Astrocyte of the cerebellum (primary cell): ENCODE measurements around the gene NXN.
"Not testable (repeated sequence)": the region's sequence is repeated elsewhere in the genome, so short reads cannot be mapped to it uniquely, and the experiment has no call there.

ENCODE experiments used
- DNase-seq: peaks from one replicate; pipeline ENCODE4 v3.0.0-alpha.2; 2011; ENCODE audit warnings: low read depth
- H3K4me3 ChIP-seq: 2 replicates; pipeline ENCODE4 v1.5.1; 2011; ENCODE audit warnings: mild to moderate bottlenecking, low read depth, low read length, moderate library complexity
- in situ Hi-C: cut with HindIII; loops from 2 replicates; pipeline ENCODE4 v1.10.0; 2017; ENCODE audit warnings: low sequenced_read_pairs
- TF ChIP-seq, protein P1 (sequence below): IDR thresholded peaks from 2 replicates; pipeline ENCODE4 v1.5.1; 2012; ENCODE audit warnings: low read length, low read depth, moderate library complexity, mild to moderate bottlenecking; ENCODE audit errors: missing control alignments

The NXN gene

GRCh38 chr17:867896-868489, 111.6 kb downstream of the NXN start:
- no peak for DNase-seq
- in situ Hi-C loops = no loop called here
- TF ChIP-seq, protein P1, sequence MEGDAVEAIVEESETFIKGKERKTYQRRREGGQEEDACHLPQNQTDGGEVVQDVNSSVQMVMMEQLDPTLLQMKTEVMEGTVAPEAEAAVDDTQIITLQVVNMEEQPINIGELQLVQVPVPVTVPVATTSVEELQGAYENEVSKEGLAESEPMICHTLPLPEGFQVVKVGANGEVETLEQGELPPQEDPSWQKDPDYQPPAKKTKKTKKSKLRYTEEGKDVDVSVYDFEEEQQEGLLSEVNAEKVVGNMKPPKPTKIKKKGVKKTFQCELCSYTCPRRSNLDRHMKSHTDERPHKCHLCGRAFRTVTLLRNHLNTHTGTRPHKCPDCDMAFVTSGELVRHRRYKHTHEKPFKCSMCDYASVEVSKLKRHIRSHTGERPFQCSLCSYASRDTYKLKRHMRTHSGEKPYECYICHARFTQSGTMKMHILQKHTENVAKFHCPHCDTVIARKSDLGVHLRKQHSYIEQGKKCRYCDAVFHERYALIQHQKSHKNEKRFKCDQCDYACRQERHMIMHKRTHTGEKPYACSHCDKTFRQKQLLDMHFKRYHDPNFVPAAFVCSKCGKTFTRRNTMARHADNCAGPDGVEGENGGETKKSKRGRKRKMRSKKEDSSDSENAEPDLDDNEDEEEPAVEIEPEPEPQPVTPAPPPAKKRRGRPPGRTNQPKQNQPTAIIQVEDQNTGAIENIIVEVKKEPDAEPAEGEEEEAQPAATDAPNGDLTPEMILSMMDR = no peak
- H3K4me3 ChIP-seq = no peak overlapping the region

DNA sequence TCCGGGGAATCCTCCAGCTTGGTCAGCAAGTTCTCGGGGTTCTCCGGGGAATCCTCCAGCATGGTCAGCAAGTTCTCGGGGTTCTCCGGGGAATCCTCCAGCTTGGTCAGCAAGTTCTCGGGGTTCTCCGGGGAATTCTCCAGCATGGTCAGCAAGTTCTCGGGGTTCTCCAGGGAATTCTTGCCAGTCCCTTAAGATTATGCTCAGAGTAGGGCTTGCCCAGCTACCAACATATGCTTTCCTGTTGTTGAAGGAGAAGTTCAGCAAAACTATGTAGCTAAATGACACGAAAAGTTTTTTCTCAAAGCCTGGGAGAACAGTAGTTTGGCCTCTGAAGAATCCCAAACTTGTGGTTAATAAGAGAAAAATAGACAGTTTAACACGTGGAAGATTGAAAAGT, 112.3 kb downstream of the NXN start:
- H3K4me3 ChIP-seq, in situ Hi-C loops, DNase-seq: not testable (repeated sequence)

GRCh38 chr17:866568-867103, 112.9 kb downstream of the NXN start:
- TF ChIP-seq, protein P1 = no peak
- no peak overlapping the region for H3K4me3 ChIP-seq
- in situ Hi-C loops = no loop called here
- DNase-seq = no peak

DNA sequence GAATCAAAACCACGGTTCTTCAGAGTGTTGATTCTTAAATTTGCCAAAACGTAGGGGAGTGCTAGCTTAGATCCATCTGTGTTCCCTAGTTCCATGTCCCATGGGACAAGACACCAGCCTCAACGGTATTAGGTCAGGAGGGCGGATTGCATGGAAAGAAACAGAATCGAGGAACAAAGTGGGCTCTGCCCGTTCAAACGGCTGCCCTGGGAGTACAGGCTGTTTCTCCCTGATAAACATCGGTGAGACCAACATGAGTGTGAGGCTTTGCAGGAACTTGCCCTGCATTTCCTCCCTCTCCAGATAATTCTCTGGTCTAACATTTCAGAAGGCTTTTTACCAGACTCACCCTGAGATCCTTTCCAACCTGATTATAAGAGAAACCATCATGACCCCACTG, 115.3 kb downstream of the NXN start:
- TF ChIP-seq, protein P1 = no peak
- H3K4me3 ChIP-seq = no peak overlapping the region
- DNase-seq = no peak
- in situ Hi-C loops = no loop called here

DNA sequence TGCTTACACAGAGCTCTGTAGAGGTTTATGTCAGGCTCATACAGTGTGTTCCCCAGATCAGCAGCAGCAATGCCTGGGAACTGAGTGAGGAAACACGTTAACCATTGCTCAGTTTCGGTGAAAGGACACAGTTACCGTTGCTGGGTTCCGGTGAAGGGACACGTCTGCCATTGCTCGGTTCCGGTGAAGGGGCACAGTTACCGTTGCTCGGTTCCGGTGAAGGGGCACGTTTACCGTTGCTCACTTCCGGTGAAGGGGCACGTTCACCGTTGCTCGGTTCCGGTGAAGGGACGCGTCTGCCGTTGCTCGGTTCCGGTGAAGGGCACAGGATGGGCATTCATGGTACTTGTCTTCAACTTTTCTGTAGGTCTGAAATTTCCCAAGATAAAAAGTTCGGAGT, 115.7 kb downstream of the NXN start:
- no peak for DNase-seq
- TF ChIP-seq, protein P1 = no peak
- no peak overlapping the region for H3K4me3 ChIP-seq
- in situ Hi-C loops = no loop called here

- H3K4me3 ChIP-seq = no peak overlapping the region
- no peak for DNase-seq
- in situ Hi-C loops = no loop called here
- TF ChIP-seq, protein P1 = no peak
Measured at GRCh38 chr17:862582-862981, 117.0 kb downstream of the NXN start.

- TF ChIP-seq, protein P1 = no peak
- in situ Hi-C loops = no loop called here
- no peak for DNase-seq
- no peak overlapping the region for H3K4me3 ChIP-seq
Measured at GRCh38 chr17:861364-861763, 118.2 kb downstream of the NXN start.
